HFF-Myc (cell line): Measurements from ENCODE around the gene DONSON.

Source experiments
- DNase-seq: peaks from one replicate; pipeline ENCODE4 v3.0.0-alpha.2; 2011; ENCODE audit warnings: low read depth; ENCODE audit errors: extremely low read depth
- H3K4me3 ChIP-seq: replicated peaks from 2 replicates; pipeline ENCODE4 v1.5.1; 2011; ENCODE audit warnings: low read depth, mild to moderate bottlenecking, control low read depth, low read length
- CTCF ChIP-seq: IDR thresholded peaks from 2 replicates; pipeline ENCODE4 v1.5.1; 2012; ENCODE audit warnings: mild to moderate bottlenecking, low read depth, low read length, control low read depth; ENCODE audit errors: missing control alignments

Gene DONSON

DNA sequence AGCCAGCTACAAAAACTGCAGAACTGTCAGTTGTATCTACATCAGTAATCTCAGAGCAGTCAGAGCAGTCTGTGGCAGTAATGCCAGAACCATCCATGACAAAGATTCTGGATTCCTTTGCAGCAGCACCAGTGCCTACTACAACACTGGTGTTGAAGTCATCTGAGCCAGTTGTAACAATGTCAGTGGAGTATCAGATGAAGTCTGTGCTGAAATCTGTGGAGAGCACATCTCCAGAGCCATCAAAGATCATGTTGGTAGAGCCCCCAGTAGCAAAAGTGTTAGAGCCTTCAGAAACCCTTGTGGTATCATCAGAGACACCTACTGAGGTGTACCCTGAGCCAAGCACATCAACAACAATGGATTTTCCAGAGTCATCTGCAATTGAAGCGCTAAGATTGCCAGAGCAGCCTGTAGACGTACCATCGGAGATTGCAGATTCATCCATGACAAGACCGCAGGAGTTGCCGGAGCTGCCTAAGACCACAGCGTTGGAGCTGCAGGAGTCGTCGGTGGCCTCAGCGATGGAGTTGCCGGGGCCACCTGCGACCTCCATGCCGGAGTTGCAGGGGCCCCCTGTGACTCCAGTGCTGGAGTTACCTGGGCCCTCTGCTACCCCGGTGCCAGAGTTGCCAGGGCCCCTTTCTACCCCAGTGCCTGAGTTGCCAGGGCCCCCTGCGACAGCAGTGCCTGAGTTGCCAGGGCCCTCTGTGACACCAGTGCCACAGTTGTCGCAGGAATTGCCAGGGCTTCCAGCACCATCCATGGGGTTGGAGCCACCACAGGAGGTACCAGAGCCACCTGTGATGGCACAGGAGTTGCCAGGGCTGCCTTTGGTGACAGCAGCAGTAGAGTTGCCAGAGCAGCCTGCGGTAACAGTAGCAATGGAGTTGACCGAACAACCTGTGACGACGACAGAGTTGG is 38.4 kb downstream of the DONSON start:
- no peak for DNase-seq
- no peak overlapping the region for H3K4me3 ChIP-seq
- no peak for TF ChIP-seq CTCF

DNA sequence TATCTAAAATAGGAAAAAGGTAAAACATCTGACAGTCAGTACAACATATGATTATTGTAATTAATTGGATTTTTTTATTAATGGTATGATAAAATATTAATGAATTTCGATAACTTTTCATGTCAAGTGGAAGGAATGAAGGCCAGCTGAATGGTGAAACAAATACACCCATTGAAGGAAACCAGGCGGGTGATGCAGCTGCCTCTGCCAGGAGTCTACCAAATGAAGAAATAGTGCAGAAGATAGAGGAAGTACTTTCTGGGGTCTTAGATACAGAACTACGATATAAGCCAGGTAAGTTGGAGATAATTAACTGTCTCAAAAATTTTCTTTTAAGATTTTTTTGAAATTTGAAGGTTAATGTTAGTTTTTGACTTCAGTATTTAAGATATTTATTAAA is 42.4 kb downstream of the DONSON start:
- no peak for TF ChIP-seq CTCF
- DNase-seq, result no peak
- H3K4me3 ChIP-seq, result no peak overlapping the region; the same call in 1 of the 2 replicates

DNA sequence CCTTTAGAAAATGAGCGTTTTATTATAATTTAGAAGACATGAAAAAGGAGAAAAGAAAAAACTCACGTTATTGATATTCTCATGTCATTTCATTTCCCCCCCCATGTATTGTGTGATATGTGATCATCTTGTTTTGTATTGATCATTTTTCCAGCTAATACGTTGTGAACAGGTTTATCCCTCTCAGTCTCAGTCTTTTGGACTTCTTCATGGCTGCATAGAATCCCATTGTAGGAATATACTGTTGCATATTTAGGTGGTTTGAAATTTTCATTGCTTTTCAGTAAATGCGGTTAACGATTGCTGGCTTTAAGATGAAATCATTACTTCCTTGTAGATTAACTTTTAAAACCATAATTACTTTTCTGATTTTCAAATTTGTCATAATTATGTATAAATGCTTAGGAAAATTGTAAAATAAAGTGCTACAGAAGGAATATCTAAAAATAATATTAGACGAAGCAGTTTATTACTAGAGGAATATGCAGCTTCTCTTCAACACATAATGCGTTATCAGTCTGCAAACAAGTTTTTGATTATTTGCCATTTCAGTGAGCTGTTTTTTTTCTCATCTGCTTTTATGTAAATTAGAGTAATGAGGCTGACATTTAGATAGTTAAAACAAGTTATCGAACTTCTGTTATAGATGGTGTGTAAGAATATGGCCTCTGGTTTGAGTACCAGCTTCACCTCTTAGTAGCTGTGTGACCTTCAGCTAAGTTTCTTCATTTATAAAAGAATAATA is 43.9 kb downstream of the DONSON start:
- no peak for TF ChIP-seq CTCF
- no peak for DNase-seq
- peak overlapping the region; percentile 56 for H3K4me3 ChIP-seq

DNA sequence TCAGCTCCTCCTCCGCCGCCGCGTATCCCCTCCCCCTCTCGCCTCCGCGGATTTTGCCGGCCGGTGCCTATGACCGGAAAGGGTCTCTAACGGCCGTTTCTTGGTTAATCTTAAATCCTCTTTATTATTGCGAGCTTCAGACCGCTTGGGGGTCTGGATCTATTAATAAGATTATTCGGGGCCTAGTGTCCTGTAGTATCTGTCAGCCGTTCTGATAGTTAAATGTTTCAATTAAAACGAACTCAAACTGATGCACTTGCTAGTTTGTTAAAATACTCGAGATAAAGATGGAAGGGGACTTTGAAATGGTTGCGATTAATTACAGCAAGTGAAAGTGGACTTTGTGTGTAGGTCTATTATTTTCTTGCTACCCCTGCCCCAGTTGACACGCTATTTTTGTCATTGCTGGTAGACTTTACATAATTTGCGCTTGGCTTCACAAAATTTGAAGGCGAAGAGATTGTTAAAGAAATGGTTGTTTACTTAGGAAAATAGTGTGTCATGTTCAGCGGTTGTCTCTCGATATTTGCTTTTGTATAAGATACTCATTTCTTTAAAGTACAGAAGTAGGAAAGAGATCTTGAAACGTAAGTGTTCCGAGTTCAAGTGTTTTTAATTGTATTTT is 44.9 kb downstream of the DONSON start:
- no peak for TF ChIP-seq CTCF
- DNase-seq, result no peak

GRCh38 chr21:33542640-33543504 is 45.6 kb downstream of the DONSON start, which contains the start of gene SON:
Gene SON, plus strand, starts transcription at chr21:33543038. Its CDS starts 55 bp downstream, at chr21:33543093.
- TF ChIP-seq CTCF, result no peak
- peak within 1 kb of the TSS; percentile 56 for H3K4me3 ChIP-seq
- DNase-seq, result peak; percentile 94

More for the DNA sequence above, 44.9 kb downstream of the DONSON start:
- H3K4me3 ChIP-seq, result peak overlapping the region; percentile 56
